Ishikawa (cell line): ENCODE results near the gene CYB561.

Source experiments
- CREB1 ChIP-seq: IDR thresholded peaks from 2 replicates; pipeline ENCODE4 v1.6.1; 2012; ENCODE audit warnings: low read depth
- EGR1 ChIP-seq: IDR thresholded peaks from 2 replicates; pipeline ENCODE4 v1.6.1; 2012
- EP300 ChIP-seq: IDR thresholded peaks from 2 replicates; pipeline ENCODE4 v1.6.1; 2012; ENCODE audit warnings: borderline replicate concordance
- FOXM1 ChIP-seq: IDR thresholded peaks from 2 replicates; pipeline ENCODE4 v1.6.1; 2012; ENCODE audit warnings: low read depth, borderline replicate concordance
- NFIC ChIP-seq: IDR thresholded peaks from 2 replicates; pipeline ENCODE4 v1.6.1; 2012
- RAD21 ChIP-seq: IDR thresholded peaks from 2 replicates; pipeline ENCODE4 v1.6.1; 2012; ENCODE audit warnings: low read depth
- TAF1 ChIP-seq: IDR thresholded peaks from 2 replicates; pipeline ENCODE4 v1.6.1; 2012; ENCODE audit warnings: low read depth, mild to moderate bottlenecking
- TEAD4 ChIP-seq: IDR thresholded peaks from 2 replicates; pipeline ENCODE4 v1.6.1; 2012
- YY1 ChIP-seq: IDR thresholded peaks from 2 replicates; pipeline ENCODE4 v1.6.1; 2012; ENCODE audit warnings: low read depth
- ZBTB7A ChIP-seq: IDR thresholded peaks from 2 replicates; pipeline ENCODE4 v1.6.1; 2012; ENCODE audit warnings: low read depth
- TF ChIP-seq, protein P1 (sequence below): IDR thresholded peaks from 2 replicates; pipeline ENCODE4 v1.6.1; 2012
- TF ChIP-seq, protein P2 (sequence below): IDR thresholded peaks from 2 replicates; pipeline ENCODE4 v1.6.1; 2012; ENCODE audit warnings: low read depth, mild to moderate bottlenecking

DNA sequence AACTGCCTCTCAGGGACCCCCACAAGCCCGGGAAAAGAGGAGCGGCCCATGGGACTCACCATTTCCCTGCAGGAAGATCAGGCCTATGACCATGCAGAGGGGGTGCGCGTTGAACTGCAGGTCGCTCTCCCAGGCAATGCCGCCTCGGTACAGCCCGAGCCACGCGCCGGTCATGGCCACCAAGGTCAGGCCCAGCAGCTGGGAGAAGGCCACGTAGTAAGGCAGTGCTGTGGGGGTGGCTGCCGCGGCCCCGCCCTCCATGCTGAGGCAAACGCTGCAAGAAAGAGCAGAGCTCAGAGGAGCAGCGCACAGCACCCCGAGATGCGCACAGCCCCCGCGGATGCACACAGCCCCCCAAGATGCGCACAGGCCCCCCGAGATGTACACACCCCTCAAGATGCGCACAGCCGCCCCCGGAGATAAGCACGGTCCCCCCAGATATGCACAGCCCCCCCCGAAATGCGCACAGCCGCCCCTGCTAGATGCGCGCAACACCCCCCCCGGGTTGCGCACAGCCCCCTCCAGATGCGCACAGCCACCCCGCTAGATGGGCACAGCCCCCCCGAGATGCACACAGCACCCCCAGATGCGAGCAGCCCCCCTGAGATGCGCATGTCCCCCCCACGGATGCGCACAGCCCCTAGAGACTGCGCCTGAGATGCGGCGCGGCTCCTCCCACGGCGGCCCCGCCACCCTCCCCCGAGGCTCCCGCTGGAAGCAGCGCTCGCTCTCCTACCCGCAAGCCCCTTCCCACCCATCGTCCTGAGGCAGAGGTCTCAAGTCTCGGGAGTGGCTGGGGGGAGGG lies 8.6 kb downstream of the CYB561 start:
- TF ChIP-seq EP300 = no peak
- TF ChIP-seq YY1 = no peak
- no peak for TF ChIP-seq NFIC
- TF ChIP-seq, protein P1, sequence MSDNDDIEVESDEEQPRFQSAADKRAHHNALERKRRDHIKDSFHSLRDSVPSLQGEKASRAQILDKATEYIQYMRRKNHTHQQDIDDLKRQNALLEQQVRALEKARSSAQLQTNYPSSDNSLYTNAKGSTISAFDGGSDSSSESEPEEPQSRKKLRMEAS = no peak
- TF ChIP-seq, protein P2, sequence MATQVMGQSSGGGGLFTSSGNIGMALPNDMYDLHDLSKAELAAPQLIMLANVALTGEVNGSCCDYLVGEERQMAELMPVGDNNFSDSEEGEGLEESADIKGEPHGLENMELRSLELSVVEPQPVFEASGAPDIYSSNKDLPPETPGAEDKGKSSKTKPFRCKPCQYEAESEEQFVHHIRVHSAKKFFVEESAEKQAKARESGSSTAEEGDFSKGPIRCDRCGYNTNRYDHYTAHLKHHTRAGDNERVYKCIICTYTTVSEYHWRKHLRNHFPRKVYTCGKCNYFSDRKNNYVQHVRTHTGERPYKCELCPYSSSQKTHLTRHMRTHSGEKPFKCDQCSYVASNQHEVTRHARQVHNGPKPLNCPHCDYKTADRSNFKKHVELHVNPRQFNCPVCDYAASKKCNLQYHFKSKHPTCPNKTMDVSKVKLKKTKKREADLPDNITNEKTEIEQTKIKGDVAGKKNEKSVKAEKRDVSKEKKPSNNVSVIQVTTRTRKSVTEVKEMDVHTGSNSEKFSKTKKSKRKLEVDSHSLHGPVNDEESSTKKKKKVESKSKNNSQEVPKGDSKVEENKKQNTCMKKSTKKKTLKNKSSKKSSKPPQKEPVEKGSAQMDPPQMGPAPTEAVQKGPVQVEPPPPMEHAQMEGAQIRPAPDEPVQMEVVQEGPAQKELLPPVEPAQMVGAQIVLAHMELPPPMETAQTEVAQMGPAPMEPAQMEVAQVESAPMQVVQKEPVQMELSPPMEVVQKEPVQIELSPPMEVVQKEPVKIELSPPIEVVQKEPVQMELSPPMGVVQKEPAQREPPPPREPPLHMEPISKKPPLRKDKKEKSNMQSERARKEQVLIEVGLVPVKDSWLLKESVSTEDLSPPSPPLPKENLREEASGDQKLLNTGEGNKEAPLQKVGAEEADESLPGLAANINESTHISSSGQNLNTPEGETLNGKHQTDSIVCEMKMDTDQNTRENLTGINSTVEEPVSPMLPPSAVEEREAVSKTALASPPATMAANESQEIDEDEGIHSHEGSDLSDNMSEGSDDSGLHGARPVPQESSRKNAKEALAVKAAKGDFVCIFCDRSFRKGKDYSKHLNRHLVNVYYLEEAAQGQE = no peak
- no peak for TF ChIP-seq TEAD4
- no peak for TF ChIP-seq RAD21
- no peak for TF ChIP-seq FOXM1
- TF ChIP-seq CREB1 = no peak
- no peak for TF ChIP-seq TAF1
- no peak for TF ChIP-seq EGR1
- TF ChIP-seq ZBTB7A = 0 out of 2 replicates have a peak, but pooled peaks have one; percentile 40
